ENCODE data around the gene LRMDA. TPM values are rescaled to one million over a fixed set of nuclear protein-coding genes. Genes with fewer than 3 reads are reported as not detected.
"Not testable (repeated sequence)": the region's sequence is repeated elsewhere in the genome, so short reads cannot be mapped to it uniquely, and the experiment has no call there.

Gene LRMDA
- total RNA-seq, 1 donor from 2014 or later = not detected

DNA sequence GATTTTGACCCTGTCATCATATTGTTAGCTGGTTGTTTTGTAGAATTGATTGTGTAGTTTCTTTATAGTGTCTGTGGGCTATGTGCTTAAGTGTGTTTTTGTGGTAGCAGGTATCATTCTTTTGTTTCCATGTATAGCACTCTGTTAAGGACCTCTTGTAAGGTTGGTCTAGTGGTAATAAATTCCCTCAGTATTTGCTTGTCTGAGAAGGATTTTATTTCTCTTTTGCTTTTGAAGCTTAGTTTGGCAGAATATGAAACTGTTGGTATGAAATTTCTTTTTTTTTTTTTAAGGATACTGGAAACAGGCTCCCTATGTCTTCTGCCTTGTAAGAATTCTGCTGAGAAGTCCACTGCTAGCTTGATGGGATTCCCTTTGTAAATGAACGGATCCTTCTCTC, 1073.4 kb downstream of the LRMDA start:
- Mint-ChIP-seq H3K27me3 (no peaks in the 10 kb centered on the region), H3K27ac (no peak overlapping the region), H3K4me3 (no peak overlapping the region), H3K4me1 (no peaks in the 10 kb centered on the region), H3K9me3 (peaks cover 3% of the 10 kb centered on the region), H3K36me3 (ENCODE audit: low read depth) (no peaks in the 10 kb centered on the region)
- intact Hi-C loops (cut with micrococcal nuclease) = no loop called here
- no peak for DNase-seq

DNA sequence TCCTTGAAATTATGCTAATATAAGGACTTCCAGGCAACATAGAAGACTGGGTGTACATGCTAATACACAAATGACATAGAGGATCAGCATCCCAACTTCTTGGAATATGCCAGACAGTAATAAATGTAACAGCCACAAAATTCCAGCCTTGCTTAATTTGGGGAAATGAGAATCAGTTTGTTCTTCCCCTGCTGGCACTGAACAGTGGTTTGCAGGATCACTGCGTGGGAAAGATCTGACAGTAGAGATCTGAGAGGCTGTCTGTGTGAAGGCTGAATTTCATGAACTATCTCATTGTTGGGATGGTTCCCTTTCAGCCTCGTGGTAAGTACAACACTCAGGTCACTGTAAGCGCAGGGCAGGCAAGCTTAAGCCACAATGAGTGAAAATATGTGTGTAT, 1078.0 kb downstream of the LRMDA start:
- Mint-ChIP-seq H3K4me1 (no peaks in the 10 kb centered on the region), H3K4me3 (no peak overlapping the region), H3K27ac (no peak overlapping the region), H3K9me3 (peaks cover 3% of the 10 kb centered on the region), H3K27me3 (no peaks in the 10 kb centered on the region), H3K36me3 (ENCODE audit: low read depth) (no peaks in the 10 kb centered on the region)
- intact Hi-C loops (cut with micrococcal nuclease) = no loop called here
- DNase-seq = no peak

DNA sequence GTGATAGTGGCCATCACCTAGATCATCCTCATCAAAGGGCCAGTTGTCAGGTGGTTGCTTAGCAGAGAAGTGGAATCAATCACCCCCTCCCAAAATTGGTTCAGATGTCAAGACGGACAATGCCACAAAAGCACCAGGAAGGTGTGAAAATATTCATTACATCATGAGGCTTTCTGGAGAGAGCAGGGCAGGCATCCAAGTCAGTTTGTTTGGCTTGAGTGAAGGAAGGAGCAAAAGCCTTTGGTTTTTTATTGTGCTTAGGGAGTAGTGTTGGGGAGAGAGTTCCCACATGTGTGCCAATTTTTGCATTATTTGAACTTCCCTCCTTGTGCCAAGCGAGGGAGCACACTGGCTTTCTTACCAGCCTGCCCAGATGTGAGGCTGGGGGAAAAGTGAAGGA, 1082.9 kb downstream of the LRMDA start:
- H3K27me3 Mint-ChIP-seq = no peaks in the 10 kb centered on the region
- H3K4me3 Mint-ChIP-seq = no peak overlapping the region
- H3K9me3 Mint-ChIP-seq = no peaks in the 10 kb centered on the region
- no peak for DNase-seq
- no peak overlapping the region for H3K27ac Mint-ChIP-seq
- H3K36me3 Mint-ChIP-seq (ENCODE audit: low read depth) = no peaks in the 10 kb centered on the region
- no peaks in the 10 kb centered on the region for H3K4me1 Mint-ChIP-seq
- intact Hi-C loops (cut with micrococcal nuclease) = no loop called here

DNA sequence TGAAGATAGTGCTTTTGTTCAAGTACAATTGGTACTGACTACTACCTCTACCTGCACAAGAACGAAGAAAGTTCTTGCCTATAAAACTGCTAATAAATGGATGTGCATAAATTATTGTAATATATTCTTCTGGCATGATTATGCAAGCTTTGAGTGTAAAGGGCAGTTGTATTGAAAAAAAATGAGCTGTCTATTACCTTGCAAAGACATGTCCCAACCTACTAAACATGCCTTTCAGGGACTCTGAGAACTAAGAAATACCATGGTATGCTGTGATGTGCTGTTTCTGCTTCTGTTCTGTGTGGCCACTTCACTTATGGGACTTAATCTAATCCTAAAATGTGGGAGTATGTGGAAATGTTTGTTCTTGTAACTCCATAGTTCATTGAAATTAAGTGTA, 1083.4 kb downstream of the LRMDA start:
- Mint-ChIP-seq H3K27ac (no peak overlapping the region), H3K4me3 (no peak overlapping the region), H3K9me3 (no peaks in the 10 kb centered on the region), H3K36me3 (ENCODE audit: low read depth) (no peaks in the 10 kb centered on the region), H3K4me1 (no peaks in the 10 kb centered on the region), H3K27me3 (no peaks in the 10 kb centered on the region)
- intact Hi-C loops (cut with micrococcal nuclease) = no loop called here
- no peak for DNase-seq

DNA sequence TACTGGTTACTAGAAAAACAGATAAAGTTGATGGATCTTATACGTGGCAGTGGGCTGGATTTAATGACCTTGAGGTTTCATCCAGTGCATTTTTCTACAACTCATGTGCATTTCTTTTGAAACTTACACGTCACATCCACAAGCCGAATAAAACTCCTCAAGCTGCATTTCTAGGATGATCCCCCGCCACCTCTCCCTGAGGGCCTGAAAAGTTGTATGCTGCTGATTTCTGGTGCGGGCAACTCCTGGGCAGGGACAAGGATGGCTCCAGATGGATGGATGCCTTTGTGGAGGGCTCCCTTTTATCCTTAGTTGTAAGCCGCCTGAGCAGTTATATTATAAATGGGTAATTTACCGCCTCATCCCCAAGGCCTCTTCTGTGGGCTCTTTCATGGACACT, 1091.1 kb downstream of the LRMDA start:
- H3K4me1 Mint-ChIP-seq = no peaks in the 10 kb centered on the region
- no peaks in the 10 kb centered on the region for H3K36me3 Mint-ChIP-seq (ENCODE audit: low read depth)
- no peak overlapping the region for H3K4me3 Mint-ChIP-seq
- no peaks in the 10 kb centered on the region for H3K27me3 Mint-ChIP-seq
- intact Hi-C loops (cut with micrococcal nuclease) = no loop called here
- DNase-seq = no peak
- no peak overlapping the region for H3K27ac Mint-ChIP-seq
- no peaks in the 10 kb centered on the region for H3K9me3 Mint-ChIP-seq

DNA sequence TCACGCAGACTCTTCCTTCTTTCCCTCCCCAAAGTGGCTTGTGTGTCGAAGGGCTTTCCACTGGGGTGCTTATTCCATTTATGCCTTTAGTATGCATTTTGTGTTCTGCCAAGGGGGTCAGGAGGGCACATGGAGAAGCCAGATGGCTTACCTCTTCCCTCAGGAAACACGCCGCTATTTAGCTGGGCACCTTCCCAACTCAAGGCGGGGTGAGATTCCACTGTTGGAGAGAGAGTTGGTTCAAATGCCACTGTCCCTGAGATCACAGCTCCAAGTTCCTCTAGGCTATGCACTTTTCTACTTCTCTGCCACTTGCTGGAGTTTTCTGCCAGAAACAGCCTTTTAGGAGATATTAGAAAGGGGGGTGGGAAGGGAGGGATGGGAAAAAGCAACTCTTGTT, 1091.8 kb downstream of the LRMDA start:
- no peaks in the 10 kb centered on the region for H3K9me3 Mint-ChIP-seq
- H3K4me1 Mint-ChIP-seq = no peaks in the 10 kb centered on the region
- no peaks in the 10 kb centered on the region for H3K36me3 Mint-ChIP-seq (ENCODE audit: low read depth)
- DNase-seq = no peak
- H3K4me3 Mint-ChIP-seq = no peak overlapping the region
- intact Hi-C loops (cut with micrococcal nuclease) = no loop called here
- no peak overlapping the region for H3K27ac Mint-ChIP-seq
- H3K27me3 Mint-ChIP-seq = no peaks in the 10 kb centered on the region

DNA sequence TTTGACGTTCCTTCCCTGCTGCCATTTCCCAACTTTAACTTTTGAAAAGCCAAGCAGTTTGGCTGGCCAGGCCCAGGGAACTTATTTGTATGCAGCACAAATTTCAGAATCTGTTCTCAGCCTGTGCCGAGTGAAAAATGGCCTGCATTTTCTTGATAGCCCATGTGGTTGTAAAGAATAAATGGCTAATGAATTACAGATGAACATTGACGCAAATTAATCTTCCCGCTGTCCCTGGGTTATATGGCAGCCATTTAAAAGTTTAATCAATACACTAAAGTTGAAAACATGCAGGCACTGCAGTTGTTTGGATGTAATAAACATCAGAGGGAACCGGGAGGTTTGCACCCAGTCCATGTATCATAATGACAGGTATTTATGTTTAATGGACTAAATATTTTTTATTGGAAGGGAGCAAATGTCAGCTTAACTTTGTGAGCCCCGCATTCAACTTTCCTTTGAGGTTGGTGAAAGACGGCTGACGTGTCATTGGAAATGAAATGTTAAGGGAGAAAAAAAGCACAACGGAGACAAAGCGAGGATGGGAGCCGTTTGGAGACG, 1092.4 kb downstream of the LRMDA start:
- Mint-ChIP-seq H3K27me3 (no peaks in the 10 kb centered on the region), H3K4me1 (no peaks in the 10 kb centered on the region), H3K36me3 (ENCODE audit: low read depth) (no peaks in the 10 kb centered on the region), H3K4me3 (no peak overlapping the region), H3K9me3 (no peaks in the 10 kb centered on the region), H3K27ac (no peak overlapping the region)
- intact Hi-C loops (cut with micrococcal nuclease) = no loop called here
- no peak for DNase-seq

DNA sequence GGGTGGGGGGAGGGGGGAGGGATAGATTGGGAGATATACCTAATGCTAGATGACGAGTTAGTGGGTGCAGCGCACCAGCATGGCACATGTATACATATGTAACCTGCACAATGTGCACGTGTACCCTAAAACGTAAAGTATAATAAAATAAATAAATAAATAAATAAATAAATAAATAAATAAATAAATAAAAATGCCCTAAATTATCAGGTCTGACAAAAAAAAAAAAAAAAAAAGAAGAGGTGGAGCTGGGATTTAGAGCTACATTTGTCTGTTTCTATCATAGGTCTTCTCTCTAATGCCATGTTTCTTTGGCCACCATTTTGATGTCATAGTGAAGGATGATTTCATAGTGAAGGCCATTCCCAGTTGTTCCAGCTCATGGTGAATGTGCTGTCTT, 1095.4 kb downstream of the LRMDA start:
- intact Hi-C loops (cut with micrococcal nuclease); DNase-seq; H3K4me1 Mint-ChIP-seq; H3K27ac Mint-ChIP-seq; H3K9me3 Mint-ChIP-seq; H3K4me3 Mint-ChIP-seq; H3K27me3 Mint-ChIP-seq; H3K36me3 Mint-ChIP-seq (ENCODE audit: low read depth): not testable (repeated sequence)

DNA sequence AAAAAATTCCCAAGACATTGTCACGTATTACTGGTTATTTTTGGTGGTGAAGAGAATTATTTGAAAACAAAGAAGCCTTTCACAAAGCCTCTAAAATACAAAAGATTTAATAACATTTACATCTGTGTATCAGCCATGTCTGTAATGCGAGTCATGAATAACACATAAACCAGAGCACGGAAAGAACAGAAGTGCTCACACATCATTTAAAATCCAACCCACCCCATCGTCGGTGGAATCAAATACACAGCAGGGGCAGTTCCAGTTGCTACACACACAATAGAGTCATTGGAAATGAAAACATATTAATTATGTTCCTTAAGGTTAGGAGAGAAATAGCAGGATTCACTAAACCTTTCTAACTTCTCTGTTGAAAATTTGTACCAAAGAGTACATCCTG, 1108.9 kb downstream of the LRMDA start:
- Mint-ChIP-seq H3K9me3 (no peaks in the 10 kb centered on the region), H3K36me3 (ENCODE audit: low read depth) (no peaks in the 10 kb centered on the region), H3K4me3 (no peak overlapping the region), H3K27ac (no peak overlapping the region), H3K4me1 (no peaks in the 10 kb centered on the region), H3K27me3 (no peaks in the 10 kb centered on the region)
- intact Hi-C loops (cut with micrococcal nuclease) = no loop called here
- DNase-seq = no peak

DNA sequence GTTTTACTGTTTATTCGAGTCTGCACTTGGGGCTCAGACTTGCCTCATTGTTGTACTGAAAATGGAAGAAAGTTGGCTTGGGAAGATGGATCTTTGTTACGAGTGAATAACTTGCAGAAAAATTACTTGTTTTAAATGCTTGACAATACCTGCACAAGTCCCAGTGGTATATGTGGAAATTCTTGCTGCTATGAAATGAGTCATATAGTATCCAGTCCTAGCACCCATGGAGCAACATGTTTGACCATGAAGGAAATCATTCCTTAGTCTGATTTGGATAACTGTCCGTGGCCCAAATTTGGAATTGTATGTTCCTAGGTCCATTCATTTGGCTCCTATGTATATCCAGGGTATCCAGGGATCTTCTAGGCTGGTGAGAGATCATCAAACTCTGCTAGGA, 1109.4 kb downstream of the LRMDA start:
- H3K27ac Mint-ChIP-seq = no peak overlapping the region
- H3K4me3 Mint-ChIP-seq = no peak overlapping the region
- H3K4me1 Mint-ChIP-seq = no peaks in the 10 kb centered on the region
- intact Hi-C loops (cut with micrococcal nuclease) = no loop called here
- no peak for DNase-seq
- H3K27me3 Mint-ChIP-seq = no peaks in the 10 kb centered on the region
- H3K9me3 Mint-ChIP-seq = no peaks in the 10 kb centered on the region
- no peaks in the 10 kb centered on the region for H3K36me3 Mint-ChIP-seq (ENCODE audit: low read depth)

DNA sequence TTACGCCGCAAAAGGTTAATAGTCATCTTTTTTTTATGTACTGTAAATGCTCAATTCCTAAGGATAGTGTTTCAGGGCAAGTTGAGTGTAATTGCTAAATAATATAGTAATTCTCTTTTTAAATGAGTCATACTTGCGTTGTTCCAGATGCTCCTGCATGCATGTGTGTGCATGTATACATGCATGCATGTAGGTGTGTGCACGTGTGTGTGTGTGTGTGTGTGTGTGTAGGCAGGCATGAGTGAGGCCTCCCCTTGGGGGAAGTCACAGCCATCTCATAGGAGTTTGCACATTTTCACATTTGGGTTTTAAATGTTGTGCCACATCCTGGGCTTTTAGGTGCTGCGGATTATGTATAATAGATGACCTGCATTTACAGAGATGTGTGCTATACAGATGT, 1110.4 kb downstream of the LRMDA start:
- no peak for DNase-seq
- intact Hi-C loops (cut with micrococcal nuclease) = no loop called here

DNA sequence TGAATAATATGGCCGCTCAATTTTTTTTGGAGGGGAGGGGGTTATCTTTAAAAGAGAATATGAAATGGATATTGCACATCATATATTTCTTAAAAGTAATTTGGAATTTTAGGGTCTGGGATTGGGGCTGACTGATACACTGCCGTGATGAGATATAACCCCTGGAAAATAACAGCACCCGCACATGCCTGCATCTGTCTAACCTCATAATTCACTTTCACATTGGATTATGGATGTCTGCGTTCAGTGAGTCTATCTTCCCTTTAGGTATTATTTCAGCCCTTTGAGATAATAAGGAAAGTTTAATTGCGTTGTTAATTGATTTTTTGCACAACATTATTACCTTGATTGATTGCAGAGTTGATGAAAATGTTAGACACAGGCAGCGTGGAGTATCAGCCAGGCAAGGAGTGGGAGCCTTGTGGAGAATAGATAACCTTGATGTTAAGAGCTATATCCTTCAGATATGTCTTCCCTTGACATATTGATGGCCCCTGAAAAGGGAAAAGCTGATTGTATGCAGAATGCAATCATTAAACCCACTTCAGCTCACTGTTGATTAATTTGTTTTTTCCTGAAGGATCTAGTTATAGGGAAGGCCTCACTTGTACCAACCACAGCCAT, 1111.0 kb downstream of the LRMDA start:
- H3K27me3 Mint-ChIP-seq = no peaks in the 10 kb centered on the region
- H3K27ac Mint-ChIP-seq = no peak overlapping the region
- H3K36me3 Mint-ChIP-seq (ENCODE audit: low read depth) = no peaks in the 10 kb centered on the region
- H3K4me3 Mint-ChIP-seq = no peak overlapping the region
- intact Hi-C loops (cut with micrococcal nuclease) = no loop called here
- H3K4me1 Mint-ChIP-seq = peaks cover under 1% of the 10 kb centered on the region
- H3K9me3 Mint-ChIP-seq = no peaks in the 10 kb centered on the region
- DNase-seq = no peak

More for the DNA sequence above, 1110.4 kb downstream of the LRMDA start:
- Mint-ChIP-seq H3K27ac (no peak overlapping the region), H3K27me3 (no peaks in the 10 kb centered on the region), H3K9me3 (no peaks in the 10 kb centered on the region), H3K36me3 (ENCODE audit: low read depth) (no peaks in the 10 kb centered on the region), H3K4me1 (no peaks in the 10 kb centered on the region), H3K4me3 (no peak overlapping the region)

DNA sequence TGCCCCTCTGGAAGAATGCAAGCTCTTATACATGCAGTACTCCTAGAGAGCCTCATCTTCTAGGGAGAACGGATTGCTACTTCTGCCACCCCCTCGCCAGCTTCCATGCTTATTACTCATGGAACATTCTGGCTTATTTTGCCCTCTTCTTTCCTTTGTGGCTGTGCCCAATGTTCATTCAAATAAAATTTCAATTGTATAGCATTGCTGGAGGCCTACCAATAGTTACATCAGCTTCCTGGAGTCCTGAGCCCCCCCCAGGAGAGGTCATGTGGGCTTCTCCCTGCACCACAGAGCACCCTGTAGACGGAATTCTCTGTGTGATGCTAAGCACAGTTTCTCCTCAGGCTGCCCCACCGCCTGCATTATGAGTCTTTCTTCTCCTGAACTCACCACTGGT, 1112.2 kb downstream of the LRMDA start:
- Mint-ChIP-seq H3K4me1 (peaks cover 1% of the 10 kb centered on the region), H3K36me3 (ENCODE audit: low read depth) (no peaks in the 10 kb centered on the region), H3K9me3 (no peaks in the 10 kb centered on the region), H3K27ac (no peak overlapping the region), H3K27me3 (no peaks in the 10 kb centered on the region), H3K4me3 (no peak overlapping the region)
- no peak for DNase-seq
- intact Hi-C loops (cut with micrococcal nuclease) = no loop called here

DNA sequence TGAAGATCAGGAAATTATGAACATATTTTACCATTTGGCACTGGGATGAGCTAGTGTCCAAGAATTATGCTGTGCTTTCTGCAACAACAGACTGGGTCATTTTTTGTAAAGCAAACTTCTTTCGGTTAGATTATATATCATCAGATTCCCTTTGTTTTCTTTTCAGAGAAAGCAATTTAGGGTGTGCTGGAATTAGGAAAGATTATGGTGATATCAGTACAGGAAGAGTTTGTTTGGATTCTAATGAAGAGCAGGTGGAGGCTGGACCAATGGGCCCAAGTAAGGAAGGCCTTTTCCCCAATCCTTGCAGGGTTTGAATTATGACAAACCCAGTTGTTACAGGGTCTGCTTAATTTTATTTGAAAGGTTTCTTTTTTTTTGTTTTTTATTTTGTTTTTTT, 1113.4 kb downstream of the LRMDA start:
- Mint-ChIP-seq H3K36me3 (ENCODE audit: low read depth) (no peaks in the 10 kb centered on the region), H3K27ac (no peak overlapping the region), H3K27me3 (no peaks in the 10 kb centered on the region), H3K9me3 (no peaks in the 10 kb centered on the region), H3K4me3 (no peak overlapping the region), H3K4me1 (peaks cover 1% of the 10 kb centered on the region)
- DNase-seq = no peak
- intact Hi-C loops (cut with micrococcal nuclease) = no loop called here

DNA sequence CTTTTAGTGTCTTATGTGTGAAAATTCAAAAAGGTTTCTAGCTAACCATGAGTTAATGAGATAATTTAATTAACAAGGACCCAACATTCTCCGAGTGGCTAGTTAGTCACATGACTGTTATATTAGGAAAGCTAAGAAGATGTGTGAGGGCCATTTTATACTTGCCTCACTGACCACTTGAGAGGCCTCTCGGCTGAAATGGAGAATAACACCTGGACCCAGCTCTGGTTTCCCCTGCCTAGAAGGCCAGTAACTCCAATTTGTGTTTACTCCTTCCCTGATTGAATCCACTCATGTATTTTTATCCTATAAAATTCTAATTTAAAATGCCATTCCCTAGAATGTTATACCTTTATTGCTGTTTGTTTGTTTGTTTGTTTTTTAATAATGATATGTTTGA, 1115.0 kb downstream of the LRMDA start:
- H3K4me3 Mint-ChIP-seq = no peak overlapping the region
- H3K4me1 Mint-ChIP-seq = peaks cover 1% of the 10 kb centered on the region
- no peaks in the 10 kb centered on the region for H3K9me3 Mint-ChIP-seq
- no peaks in the 10 kb centered on the region for H3K27me3 Mint-ChIP-seq
- no peak overlapping the region for H3K27ac Mint-ChIP-seq
- DNase-seq = no peak
- intact Hi-C loops (cut with micrococcal nuclease) = no loop called here
- no peaks in the 10 kb centered on the region for H3K36me3 Mint-ChIP-seq (ENCODE audit: low read depth)
